NCI-H748 (cell line): ENCODE data around the gene RPL29.
"Not testable (repeated sequence)": the region's sequence is repeated elsewhere in the genome, so short reads cannot be mapped to it uniquely, and the experiment has no call there.

ENCODE experiments used
- DNase-seq: peaks from one replicate; lab custom pipeline; 2025; ENCODE audit not compliant: unreplicated experiment; lab: John Stamatoyannopoulos, UW

RPL29 gene

GRCh38 chr3:51995346-51996163 lies at the start of gene RPL29:
Gene RPL29, minus strand, starts transcription at chr3:51995895. Its CDS starts 434 bp downstream, at chr3:51995461.
- peak; percentile 91 for DNase-seq

- no peak for DNase-seq
Measured at GRCh38 chr3:52044869-52045619, 49.3 kb upstream of the RPL29 start.

GRCh38 chr3:52043750-52044149 lies 48.1 kb upstream of the RPL29 start:
- no peak for DNase-seq

DNA sequence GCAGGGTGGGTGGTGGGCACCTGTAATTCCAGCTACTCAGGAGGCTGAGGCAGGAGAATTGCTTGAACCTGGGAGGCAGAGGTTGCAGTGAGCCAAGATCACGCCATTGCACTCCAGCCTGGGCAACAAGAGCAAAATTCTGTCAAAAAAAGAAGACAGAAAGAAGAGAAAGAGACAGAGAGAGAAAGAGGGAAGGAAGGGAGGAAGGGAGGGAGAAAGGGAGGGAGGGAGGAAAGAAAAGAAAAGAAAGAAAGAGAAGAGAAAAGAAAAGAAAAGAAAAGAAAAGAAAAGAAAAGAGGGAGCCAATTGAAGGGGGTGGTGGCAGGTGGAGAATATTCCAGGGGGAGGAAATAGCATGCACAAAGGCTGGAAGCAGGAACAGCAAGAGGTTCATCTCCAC lies 47.3 kb upstream of the RPL29 start:
- DNase-seq = not testable (repeated sequence)

DNA sequence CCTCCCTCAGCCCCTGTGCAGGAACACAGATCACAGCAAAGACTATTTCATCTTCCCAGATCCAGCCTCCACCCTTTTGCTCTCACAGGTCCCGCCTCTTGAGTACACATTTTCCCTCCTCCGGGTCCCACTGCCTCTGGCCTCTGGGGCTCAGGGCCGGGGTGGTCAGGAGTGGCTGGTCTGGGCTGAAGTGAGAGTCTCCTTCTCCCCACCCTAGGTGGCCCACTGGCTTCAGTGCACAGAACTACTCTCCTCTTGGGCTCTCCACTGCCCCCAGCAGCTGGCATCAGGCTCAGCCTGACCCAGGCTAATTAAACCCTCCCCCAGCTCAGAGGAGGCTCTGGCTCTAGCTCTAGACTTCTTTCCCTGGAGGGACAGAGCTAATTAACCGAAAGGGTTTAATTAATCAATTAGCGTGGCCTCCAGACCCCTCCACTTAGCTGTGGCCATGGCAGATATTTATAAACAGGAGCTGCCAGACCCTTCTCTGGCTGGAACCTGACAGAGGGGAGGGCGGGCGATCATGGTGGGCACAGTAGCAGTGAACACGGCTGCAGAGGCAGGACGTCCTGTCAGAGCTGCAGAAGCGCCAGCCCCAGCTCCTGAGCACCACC lies 45.5 kb upstream of the RPL29 start:
- DNase-seq = no peak

GRCh38 chr3:52040600-52040999 lies 44.9 kb upstream of the RPL29 start:
- no peak for DNase-seq

DNA sequence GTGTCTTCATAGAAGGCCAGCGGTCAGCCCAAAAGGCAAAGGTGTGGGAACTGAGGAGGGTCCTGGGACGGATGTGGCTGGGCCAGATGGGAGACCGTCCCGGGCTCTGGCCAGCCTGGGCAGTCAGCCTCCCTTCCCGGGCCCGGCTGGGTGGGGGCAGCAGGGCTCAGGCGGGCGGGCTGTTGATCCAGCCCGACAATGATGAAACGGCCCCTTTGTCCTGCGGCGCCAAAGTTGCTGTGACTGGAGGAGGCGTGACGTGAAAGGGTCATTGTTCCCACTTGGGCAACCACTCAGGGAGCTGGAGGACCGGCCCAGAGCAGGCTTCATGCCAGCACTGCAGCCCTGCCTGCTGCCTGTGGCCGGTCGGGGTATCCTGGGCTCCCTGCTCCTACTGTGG lies 44.2 kb upstream of the RPL29 start:
- peak; percentile 18 for DNase-seq

DNA sequence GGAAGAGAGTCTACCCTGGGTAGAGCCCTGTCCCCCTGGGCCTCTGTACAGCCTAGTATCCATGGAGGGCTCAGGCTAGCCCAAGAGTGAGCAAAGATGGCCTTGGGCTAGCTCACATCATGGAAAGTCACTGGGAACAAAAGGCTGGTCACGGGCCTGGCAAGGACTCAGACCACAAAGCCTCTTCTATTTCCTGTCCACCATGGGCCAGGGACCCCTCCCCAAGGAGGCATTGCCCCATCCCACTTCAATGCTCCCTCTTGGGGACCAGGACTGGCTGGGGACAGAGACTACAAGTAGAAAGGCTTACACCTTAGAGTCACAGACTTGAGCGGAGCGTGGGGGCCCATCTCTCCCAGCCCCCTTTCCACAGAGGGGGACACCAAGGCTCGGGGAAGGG lies 43.7 kb upstream of the RPL29 start:
- no peak for DNase-seq

- DNase-seq = no peak
Measured at GRCh38 chr3:52038227-52038626, 42.5 kb upstream of the RPL29 start.

GRCh38 chr3:52037291-52037690 lies 41.6 kb upstream of the RPL29 start:
- DNase-seq = no peak

GRCh38 chr3:52036829-52037228 lies 41.1 kb upstream of the RPL29 start:
- no peak for DNase-seq

DNA sequence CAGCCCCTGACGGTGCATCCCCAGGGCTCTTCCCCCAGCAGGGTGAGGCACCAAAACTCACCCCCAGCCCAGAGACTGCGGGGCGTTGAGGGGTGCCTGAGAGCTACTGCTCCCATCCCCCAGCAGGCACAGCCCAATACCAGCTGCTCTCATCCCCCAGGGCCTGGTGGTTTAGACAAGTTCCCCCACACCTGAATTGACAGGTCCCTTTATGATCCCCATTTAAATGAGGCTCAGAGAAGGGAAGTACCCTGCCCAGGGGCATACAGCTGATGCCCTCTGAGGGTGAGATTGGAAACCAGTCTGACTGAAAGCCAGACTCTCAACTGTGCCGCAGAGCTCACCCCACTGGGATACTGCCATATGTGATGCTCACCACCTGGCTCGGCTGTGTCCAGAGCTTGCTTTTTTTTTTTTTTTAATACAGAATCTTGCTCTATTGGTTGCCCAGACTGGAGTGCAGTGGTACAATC lies 40.6 kb upstream of the RPL29 start:
- no peak for DNase-seq

DNA sequence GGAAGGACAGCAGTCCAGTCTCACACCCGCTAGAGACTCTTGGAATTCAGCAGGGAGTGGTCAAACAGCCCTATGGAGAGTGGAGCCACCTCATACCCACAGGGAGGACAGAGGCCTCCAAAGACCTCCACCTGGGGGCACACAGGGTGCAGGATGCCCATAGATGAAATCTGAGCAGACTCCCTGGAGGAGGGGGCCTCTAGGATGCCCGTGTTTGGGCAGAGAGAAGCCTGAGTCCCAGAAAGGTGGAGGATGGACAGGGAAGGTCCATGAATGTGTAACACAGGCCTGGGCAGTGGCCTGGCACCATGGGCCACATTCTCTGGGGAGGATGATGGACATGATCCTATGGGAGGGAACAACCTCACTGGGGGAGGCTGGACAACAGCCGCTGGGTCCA lies 39.0 kb upstream of the RPL29 start:
- no peak for DNase-seq

DNA sequence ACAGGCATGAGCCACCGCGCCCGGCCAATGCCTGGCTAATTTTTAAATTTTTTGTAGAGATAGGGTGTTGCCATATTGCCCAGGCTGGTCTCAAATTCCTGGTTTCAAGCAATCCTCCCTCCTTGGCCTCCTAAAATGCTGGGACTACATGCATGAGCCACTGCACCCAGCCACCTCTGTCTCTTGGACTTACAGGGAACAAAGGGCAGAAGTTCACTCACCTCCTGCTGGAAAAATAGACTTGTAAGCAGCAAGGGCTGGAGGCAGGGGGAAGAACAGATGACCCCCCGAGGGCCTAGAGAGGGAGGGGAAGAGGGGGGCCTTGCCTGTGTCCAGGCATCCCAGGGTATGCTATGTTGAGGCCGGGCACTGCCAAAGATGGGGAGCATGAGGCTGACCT lies 38.5 kb upstream of the RPL29 start:
- no peak for DNase-seq

GRCh38 chr3:52033748-52034147 lies 38.1 kb upstream of the RPL29 start:
- DNase-seq = not testable (repeated sequence)

GRCh38 chr3:52032702-52033408 lies 37.2 kb upstream of the RPL29 start:
- no peak for DNase-seq

- DNase-seq = no peak
Measured at GRCh38 chr3:52031896-52032295, 36.2 kb upstream of the RPL29 start.

DNA sequence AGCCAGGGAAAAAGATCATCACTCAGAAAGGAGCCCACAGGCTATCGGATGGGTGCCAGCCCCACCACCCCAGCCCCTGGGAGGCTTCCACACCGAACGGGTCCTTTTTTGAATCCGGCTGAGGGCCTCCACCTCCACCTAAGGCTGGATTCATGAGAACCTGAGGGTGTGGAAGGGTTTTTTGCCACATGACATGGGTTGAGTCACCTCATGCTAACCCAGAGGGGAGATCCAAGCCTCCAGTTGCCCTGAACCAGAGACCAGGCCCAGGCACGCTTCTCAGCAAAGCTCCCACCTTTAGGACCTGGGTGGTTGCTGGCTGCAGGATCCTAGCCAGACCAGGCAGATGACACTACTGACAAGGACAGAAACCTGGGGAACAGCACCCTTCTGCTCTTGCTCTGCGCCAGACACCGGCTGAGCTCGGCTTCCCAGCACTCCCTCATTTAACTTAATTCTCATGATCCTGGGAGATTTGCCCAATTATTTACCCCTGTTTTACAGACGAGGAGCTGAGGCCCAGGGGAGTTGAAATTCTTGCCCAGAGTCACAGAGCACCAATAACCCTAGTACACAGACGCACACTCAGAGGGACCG lies 35.1 kb upstream of the RPL29 start:
- DNase-seq = no peak

DNA sequence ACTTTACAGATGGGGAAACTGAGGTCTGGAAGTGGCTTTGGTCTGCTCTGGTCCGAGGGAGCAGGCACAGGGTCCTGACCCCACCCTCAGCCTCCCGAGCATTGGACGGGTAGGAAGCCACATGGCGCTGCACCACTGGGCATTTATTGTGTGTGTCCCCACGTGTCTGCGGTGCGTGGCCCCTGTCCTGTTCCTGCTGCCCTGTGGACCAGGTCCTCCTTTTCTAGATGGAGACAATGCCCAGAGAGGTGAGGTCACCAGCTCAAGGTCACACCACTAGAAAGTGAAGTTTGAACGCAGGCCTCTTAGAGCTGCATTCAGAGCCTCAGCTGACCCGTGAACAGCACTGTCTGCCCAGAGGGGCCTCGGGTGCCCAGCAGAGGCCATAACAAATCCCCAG lies 33.8 kb upstream of the RPL29 start:
- no peak for DNase-seq

- DNase-seq = no peak
Measured at GRCh38 chr3:52029053-52029452, 33.4 kb upstream of the RPL29 start.

- no peak for DNase-seq
Measured at GRCh38 chr3:52028572-52028971, 32.9 kb upstream of the RPL29 start.
